Neural progenitor cell (in vitro differentiated cells): ENCODE measurements around the gene ZNF627. TPM values are rescaled to one million over a fixed set of nuclear protein-coding genes. Genes with fewer than 3 reads are reported as not detected.

Experiments
- DNase-seq: peaks from one replicate; pipeline ENCODE4 v3.0.0-alpha.2; 2016; ENCODE audit warnings: low spot score
- H2AFZ ChIP-seq: fragments of 200-600 bp; sonication (generic); replicated peaks from 2 replicates; pipeline ENCODE4 v1.6.1; 2016; ENCODE audit warnings: antibody characterized with exemption
- H3F3A ChIP-seq: fragments of 200-600 bp; sonication (generic); 2 replicates; pipeline ENCODE4 v1.6.1; 2016; ENCODE audit warnings: antibody characterized with exemption, low read depth
- H3K27ac ChIP-seq: fragments of 200-600 bp; sonication (generic); 2 replicates; pipeline ENCODE4 v1.5.1; 2016; ENCODE audit warnings: mild to moderate bottlenecking
- H3K27me3 ChIP-seq: fragments of 200-600 bp; sonication (generic); 2 replicates; pipeline ENCODE4 v1.6.1; 2016; ENCODE audit warnings: mild to moderate bottlenecking, moderate library complexity
- H3K36me3 ChIP-seq: fragments of 200-600 bp; sonication (generic); 2 replicates; pipeline ENCODE4 v1.5.1; 2016
- H3K4me1 ChIP-seq: fragments of 200-600 bp; sonication (generic); 2 replicates; pipeline ENCODE4 v1.6.1; 2016; ENCODE audit warnings: mixed run types
- H3K4me2 ChIP-seq: fragments of 200-600 bp; sonication (generic); 2 replicates; pipeline ENCODE4 v1.6.1; 2016
- H3K4me3 ChIP-seq: fragments of 200-600 bp; sonication (generic); 2 replicates; pipeline ENCODE4 v1.5.1; 2016
- H3K79me2 ChIP-seq: fragments of 200-600 bp; sonication (generic); 2 replicates; pipeline ENCODE4 v1.6.1; 2016; ENCODE audit warnings: low read depth
- H3K9ac ChIP-seq: fragments of 200-600 bp; sonication (generic); 2 replicates; pipeline ENCODE4 v1.6.1; 2016
- H3K9me3 ChIP-seq: fragments of 200-600 bp; sonication (generic); 2 replicates; pipeline ENCODE4 v1.5.1; 2016; ENCODE audit warnings: low read depth
- H4K20me1 ChIP-seq: fragments of 200-600 bp; sonication (generic); 2 replicates; pipeline ENCODE4 v1.6.1; 2016; ENCODE audit warnings: low read depth
- H3K27ac Mint-ChIP-seq: 3 replicates; pipeline ENCODE4 v1.8.0; 2021; ENCODE audit warnings: mixed read lengths
- H3K27me3 Mint-ChIP-seq: 2 replicates; pipeline ENCODE4 v1.8.0; 2022; ENCODE audit warnings: low read depth, mild to moderate bottlenecking, inconsistent platforms, moderate library complexity, mixed read lengths; ENCODE audit not compliant: insufficient read depth
- H3K36me3 Mint-ChIP-seq: 3 replicates; pipeline ENCODE4 v1.8.0; 2021; ENCODE audit warnings: mixed read lengths
- H3K4me1 Mint-ChIP-seq: 3 replicates; pipeline ENCODE4 v1.8.0; 2021; ENCODE audit warnings: mixed read lengths
- H3K4me3 Mint-ChIP-seq: 3 replicates; pipeline ENCODE4 v1.8.0; 2021; ENCODE audit warnings: mild to moderate bottlenecking, moderate library complexity, mixed read lengths
- H3K9me3 Mint-ChIP-seq: 3 replicates; pipeline ENCODE4 v1.8.0; 2020; ENCODE audit warnings: mixed read lengths
- EZH2 ChIP-seq: fragments of 200-600 bp; sonication (generic); IDR thresholded peaks from 2 replicates; pipeline ENCODE4 v1.6.1; 2017; ENCODE audit warnings: antibody characterized with exemption, mild to moderate bottlenecking, moderate library complexity
- EZH2phosphoT487 ChIP-seq: fragments of 200-600 bp; sonication (generic); IDR thresholded peaks from 2 replicates; pipeline ENCODE4 v1.6.1; 2017; ENCODE audit warnings: antibody characterized with exemption
- total RNA-seq: library from RNA; depleted of rRNA; stranded (reverse); fragments of >200 nt; gene quantifications from 2 replicates; pipeline ENCODE4 v1.2.3, GENCODE V29; 2015; ENCODE audit warnings: low replicate concordance
- TF ChIP-seq, protein P1 (sequence below): fragments of 200-600 bp; sonication (generic); IDR thresholded peaks from 2 replicates; pipeline ENCODE4 v1.5.1; 2017; ENCODE audit warnings: antibody characterized with exemption, mild to moderate bottlenecking

Gene ZNF627
- total RNA-seq = 37.7 and 38.5 TPM in 2 replicates

DNA sequence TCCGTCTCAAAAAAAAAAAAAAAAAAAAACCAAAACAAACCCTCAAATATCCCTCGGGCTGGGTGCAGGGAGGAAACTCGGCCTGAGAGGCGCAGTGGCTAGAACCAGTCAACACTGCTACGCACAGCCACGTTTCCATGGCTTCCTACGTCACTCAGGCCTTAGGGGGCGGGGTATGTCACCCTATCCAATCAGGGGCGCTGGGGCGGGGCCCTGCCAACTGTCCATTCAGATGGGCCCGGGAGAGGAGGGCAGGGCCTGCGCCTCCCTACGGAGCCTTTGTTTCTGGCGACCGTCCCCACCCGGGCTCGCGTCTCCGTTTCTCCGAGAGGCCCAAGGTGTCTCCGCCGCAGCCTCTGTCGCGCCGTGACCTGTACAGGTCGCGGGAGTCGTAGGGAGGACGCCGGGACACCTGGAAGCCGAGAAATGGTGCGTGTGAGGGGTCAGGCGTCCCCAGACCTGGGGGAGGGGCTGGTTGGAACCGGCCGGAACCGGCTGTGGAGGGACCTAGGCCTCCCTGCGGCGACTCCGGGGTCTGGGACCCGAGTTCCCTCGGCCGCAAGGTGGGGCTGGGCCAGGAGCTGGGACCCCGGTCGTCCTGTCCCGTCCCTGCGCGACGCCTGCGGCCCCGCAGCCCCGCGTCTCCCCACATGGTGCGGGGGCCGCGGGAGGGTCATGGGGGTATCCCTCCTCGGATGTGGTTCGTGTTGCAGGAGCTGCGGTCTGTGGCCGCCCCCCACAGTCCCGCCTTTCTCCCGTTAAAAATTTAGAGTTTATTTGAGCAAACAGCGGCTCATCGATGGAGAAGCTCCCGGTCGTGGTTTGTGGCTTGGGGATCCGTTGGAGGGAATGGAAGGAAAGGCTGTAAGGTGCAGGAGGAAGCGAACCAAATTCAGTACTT lies at the start of gene ZNF627:
Gene ZNF627 (plus strand): TSS at position 282 of the 901 bp plus-strand sequence. CDS start 145 bp downstream, at position 427.
- H3K27ac ChIP-seq = peak within 1 kb of the TSS; percentile 98
- no peaks in the 10 kb centered on the region for H3K9me3 ChIP-seq
- peak within 1 kb of the TSS; percentile 98 for H3K27ac Mint-ChIP-seq
- peaks cover 8% of the 10 kb centered on the region for H3K36me3 ChIP-seq
- H3K9me3 Mint-ChIP-seq = peaks cover 41% of the 10 kb centered on the region
- H3K4me2 ChIP-seq = peak within 1 kb of the TSS; percentile 88
- peak within 1 kb of the TSS; percentile 61 for H2AFZ ChIP-seq
- peaks cover 37% of the 10 kb centered on the region for H3K36me3 Mint-ChIP-seq
- H3K27me3 ChIP-seq = no peaks in the 10 kb centered on the region
- H3K4me1 ChIP-seq = peaks cover 8% of the 10 kb centered on the region
- peak within 1 kb of the TSS; percentile 88 for H3K4me3 ChIP-seq
- peaks cover 3% of the 10 kb centered on the region for H3K27me3 Mint-ChIP-seq
- H3K79me2 ChIP-seq = peaks cover 49% of the 10 kb centered on the region
- peaks cover 6% of the 10 kb centered on the region for H4K20me1 ChIP-seq
- peaks cover 9% of the 10 kb centered on the region for H3K4me1 Mint-ChIP-seq
- H3F3A ChIP-seq = no peaks in the 10 kb centered on the region
- H3K9ac ChIP-seq = peak within 1 kb of the TSS; percentile 98
- peak within 1 kb of the TSS; percentile 98 for H3K4me3 Mint-ChIP-seq
- peak; percentile 100 for DNase-seq
- no peak for TF ChIP-seq EZH2phosphoT487
- no peak for TF ChIP-seq EZH2
- TF ChIP-seq, protein P1, sequence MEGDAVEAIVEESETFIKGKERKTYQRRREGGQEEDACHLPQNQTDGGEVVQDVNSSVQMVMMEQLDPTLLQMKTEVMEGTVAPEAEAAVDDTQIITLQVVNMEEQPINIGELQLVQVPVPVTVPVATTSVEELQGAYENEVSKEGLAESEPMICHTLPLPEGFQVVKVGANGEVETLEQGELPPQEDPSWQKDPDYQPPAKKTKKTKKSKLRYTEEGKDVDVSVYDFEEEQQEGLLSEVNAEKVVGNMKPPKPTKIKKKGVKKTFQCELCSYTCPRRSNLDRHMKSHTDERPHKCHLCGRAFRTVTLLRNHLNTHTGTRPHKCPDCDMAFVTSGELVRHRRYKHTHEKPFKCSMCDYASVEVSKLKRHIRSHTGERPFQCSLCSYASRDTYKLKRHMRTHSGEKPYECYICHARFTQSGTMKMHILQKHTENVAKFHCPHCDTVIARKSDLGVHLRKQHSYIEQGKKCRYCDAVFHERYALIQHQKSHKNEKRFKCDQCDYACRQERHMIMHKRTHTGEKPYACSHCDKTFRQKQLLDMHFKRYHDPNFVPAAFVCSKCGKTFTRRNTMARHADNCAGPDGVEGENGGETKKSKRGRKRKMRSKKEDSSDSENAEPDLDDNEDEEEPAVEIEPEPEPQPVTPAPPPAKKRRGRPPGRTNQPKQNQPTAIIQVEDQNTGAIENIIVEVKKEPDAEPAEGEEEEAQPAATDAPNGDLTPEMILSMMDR = peak; percentile 29

DNA sequence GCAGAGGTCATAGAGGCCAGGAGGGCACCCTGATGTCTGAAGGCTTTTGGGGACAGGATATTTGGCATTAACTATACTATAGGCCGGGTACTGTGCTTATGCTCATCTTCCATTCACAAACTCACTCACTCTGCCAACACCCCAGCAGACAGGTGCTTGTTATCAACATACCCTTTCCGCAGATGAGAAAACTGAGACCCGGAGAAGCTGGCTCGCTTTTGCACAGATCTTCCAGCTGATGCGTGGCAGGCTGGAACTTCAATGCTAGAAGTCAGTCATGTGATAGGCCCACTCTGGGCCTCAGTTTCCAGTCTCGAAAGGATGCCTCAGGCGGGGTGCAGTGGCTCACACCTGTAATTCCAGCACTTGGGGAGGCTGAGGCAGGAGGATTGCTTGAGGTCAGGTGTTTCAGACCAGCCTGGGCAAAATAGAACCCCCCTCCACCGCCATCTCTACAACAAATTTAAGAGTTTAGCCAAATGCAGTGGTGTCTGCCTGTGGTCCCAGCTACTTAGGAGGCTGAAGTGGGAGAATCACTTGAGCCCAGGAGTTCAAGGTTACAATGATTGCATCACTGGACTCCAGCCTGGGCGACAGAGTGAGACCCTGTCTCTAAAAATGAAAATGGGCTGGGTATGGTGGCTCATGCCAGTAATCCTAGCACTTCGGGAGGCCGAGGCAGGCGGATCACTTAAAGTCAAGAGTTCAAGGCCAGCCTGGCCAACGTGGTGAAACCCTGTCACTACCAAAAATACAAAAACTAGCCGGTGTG lies 49.2 kb upstream of the ZNF627 start:
- DNase-seq = no peak
- Histone ChIP-seq H3K36me3 (no peaks in the 10 kb centered on the region), H3K27me3 (no peaks in the 10 kb centered on the region), H3F3A (no peaks in the 10 kb centered on the region), H3K27ac (no peak overlapping the region), H4K20me1 (no peaks in the 10 kb centered on the region), H3K9me3 (no peaks in the 10 kb centered on the region), H3K4me2 (no peak overlapping the region), H3K79me2 (no peaks in the 10 kb centered on the region), H3K4me1 (no peaks in the 10 kb centered on the region), H3K9ac (no peak overlapping the region), H3K4me3 (no peak overlapping the region), H2AFZ (no peak overlapping the region)
- Mint-ChIP-seq H3K9me3 (no peaks in the 10 kb centered on the region), H3K36me3 (peaks cover 3% of the 10 kb centered on the region), H3K4me1 (peaks cover 5% of the 10 kb centered on the region), H3K4me3 (no peak overlapping the region), H3K27me3 (peaks cover 2% of the 10 kb centered on the region), H3K27ac (peak overlapping the region; percentile 86)
- TF ChIP-seq, protein P1 = no peak
- TF ChIP-seq EZH2 = no peak
- no peak for TF ChIP-seq EZH2phosphoT487

DNA sequence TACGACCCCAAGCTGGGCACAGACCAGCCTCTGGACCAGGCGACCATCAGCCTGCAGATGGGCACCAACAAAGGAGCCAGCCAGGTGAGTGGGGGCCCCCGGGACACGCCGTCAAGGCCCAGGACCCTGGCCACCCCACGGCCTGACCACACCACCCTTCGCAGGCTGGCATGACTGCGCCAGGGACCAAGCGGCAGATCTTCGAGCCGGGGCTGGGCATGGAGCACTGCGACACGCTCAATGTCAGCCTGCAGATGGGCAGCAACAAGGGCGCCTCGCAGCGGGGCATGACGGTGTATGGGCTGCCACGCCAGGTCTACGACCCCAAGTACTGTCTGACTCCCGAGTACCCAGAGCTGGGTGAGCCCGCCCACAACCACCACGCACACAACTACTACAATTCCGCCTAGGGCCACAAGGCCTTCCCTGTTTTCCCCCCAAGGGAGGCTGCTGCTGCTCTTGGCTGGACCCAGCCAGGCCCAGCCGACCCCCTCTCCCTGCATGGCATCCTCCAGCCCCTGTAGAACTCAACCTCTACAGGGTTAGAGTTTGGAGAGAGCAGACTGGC lies 47.8 kb upstream of the ZNF627 start:
- TF ChIP-seq, protein P1 = no peak
- no peak for TF ChIP-seq EZH2phosphoT487
- no peak for TF ChIP-seq EZH2
- Mint-ChIP-seq H3K4me1 (peaks cover 5% of the 10 kb centered on the region), H3K36me3 (peaks cover 5% of the 10 kb centered on the region), H3K4me3 (no peak overlapping the region), H3K9me3 (no peaks in the 10 kb centered on the region), H3K27ac (no peak overlapping the region), H3K27me3 (peaks cover 4% of the 10 kb centered on the region)
- H3K36me3 ChIP-seq = no peaks in the 10 kb centered on the region
- H3K4me2 ChIP-seq = no peak overlapping the region
- no peaks in the 10 kb centered on the region for H3K27me3 ChIP-seq
- H3F3A ChIP-seq = no peaks in the 10 kb centered on the region
- H3K9me3 ChIP-seq = no peaks in the 10 kb centered on the region
- no peaks in the 10 kb centered on the region for H3K4me1 ChIP-seq
- no peaks in the 10 kb centered on the region for H3K79me2 ChIP-seq
- no peaks in the 10 kb centered on the region for H4K20me1 ChIP-seq
- no peak overlapping the region for H3K27ac ChIP-seq
- DNase-seq = no peak
- no peak overlapping the region for H2AFZ ChIP-seq
- H3K9ac ChIP-seq = no peak overlapping the region
- H3K4me3 ChIP-seq = no peak overlapping the region
